GM12892 (cell line): Measurements from ENCODE around the gene AP1B1.

Source experiments
- POLR2A ChIP-seq: IDR thresholded peaks from 2 replicates; pipeline ENCODE4 v1.6.1; 2011; ENCODE audit warnings: low read depth, low read length, control low read depth
- TAF1 ChIP-seq: IDR thresholded peaks from 2 replicates; pipeline ENCODE4 v1.6.1; 2011; ENCODE audit warnings: low read depth, mild to moderate bottlenecking, control low read depth, low read length, borderline replicate concordance

DNA sequence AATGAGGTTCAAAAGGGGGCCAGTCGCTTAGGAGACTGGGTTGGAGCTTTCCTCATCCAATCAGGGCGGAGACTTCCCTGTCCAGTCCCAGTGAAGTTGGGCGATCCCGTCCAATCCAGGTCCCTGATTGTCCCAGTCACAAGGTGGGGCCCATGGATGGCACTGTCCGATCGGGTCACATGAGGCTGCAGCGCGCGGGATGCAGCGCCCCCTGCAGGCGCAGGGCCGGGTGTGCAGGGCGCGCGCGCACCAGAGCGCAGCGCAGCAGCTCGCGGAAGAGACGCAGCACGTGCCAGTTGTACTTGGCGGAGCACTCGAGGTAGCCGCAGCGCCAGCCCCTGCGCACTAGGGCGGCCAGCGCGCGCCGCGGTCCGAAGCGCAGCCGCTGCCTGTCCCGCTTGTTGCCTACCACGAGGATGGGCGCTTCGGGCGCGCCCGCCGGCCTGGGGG is 75.2 kb downstream of the AP1B1 start:
- TF ChIP-seq POLR2A (no peak), TAF1 (no peak)
